Ramos (cell line): Measurements from ENCODE around the gene TRHDE.
"Not testable (repeated sequence)": the region's sequence is repeated elsewhere in the genome, so short reads cannot be mapped to it uniquely, and the experiment has no call there.

ENCODE experiments used
- in situ Hi-C: fragments of 300-500 bp; cut with MboI; formaldehyde crosslinking; loops from one replicate; pipeline ENCODE4 v1.14.3; 2022; ENCODE audit warnings: low sequenced_read_pairs; ENCODE audit not compliant: unreplicated experiment

TRHDE gene

DNA sequence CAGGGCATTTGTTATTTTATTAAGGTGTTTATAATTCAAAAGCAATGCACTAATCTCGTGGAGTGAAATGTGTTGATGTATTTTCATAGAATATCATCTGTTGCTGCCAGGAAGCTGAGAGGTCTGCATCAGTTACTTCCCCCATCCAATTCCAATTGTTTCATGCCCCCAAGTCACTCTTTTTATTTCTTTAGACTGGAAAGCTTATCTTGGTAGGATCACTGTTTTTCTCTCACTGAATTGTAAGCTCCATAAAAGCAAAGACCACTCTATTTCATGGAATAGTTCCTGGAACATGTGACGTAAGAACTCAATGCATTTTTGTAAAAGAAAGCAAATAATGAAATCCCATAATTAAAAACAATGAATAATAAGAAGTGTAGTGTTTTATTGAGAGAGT lies 420.2 kb downstream of the TRHDE start:
- in situ Hi-C loops = no loop called here

GRCh38 chr12:72694193-72694592 lies 422.0 kb downstream of the TRHDE start:
- in situ Hi-C loops = no loop called here

- in situ Hi-C loops = no loop called here
Measured at GRCh38 chr12:72699362-72699761, 427.2 kb downstream of the TRHDE start.

DNA sequence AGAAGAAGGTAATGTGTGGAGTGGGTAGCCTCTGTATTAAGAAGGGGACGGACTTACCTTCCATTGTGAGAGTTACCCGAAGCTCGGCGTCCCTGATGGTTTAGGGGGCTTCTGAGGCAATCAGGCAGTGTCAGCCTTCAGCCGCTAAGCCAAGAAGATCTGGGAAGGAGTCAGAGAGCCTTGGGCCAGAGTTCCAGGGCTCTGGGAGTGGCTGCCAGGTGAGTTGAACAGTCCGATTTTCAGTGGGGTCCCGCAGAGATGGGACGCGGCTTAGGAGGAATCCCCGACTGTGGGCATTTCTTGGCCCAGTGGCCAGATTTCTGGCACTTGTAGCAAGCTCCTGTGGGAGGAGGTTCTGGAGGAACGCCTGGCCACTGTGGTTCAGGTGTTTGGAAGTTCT lies 439.9 kb downstream of the TRHDE start:
- in situ Hi-C loops = not testable (repeated sequence)

DNA sequence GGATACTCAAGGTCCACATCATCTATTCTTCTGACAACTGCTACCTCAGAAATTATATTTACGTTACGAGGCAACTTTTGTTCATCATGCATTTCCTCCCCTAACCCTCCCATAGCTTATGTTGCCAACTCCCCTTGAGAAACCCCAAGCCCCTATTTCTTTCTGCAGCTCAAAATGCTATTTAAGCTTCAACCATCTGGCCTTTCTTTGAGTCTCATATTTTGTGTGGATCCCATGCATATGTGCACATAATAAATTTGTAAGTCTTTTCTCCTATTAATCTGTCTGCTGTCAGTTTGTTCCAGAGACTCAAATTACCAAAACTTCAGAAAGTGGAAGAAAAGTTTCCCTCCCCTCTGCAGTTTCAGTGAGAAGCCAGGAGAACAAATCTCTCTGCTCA lies 444.1 kb downstream of the TRHDE start:
- in situ Hi-C loops = no loop called here

GRCh38 chr12:72717036-72717435 lies 444.9 kb downstream of the TRHDE start:
- in situ Hi-C loops = no loop called here
